ENCODE measurements around the gene MAP1LC3B2.

MAP1LC3B2 gene

GRCh38 chr12:116597886-116598285 lies 38.7 kb downstream of the MAP1LC3B2 start:
- DNase-seq: no peak

- no peak for DNase-seq
Measured at GRCh38 chr12:116598311-116599284, 39.4 kb downstream of the MAP1LC3B2 start.

- peak in 1 of 2 experiments; percentile 27 for DNase-seq
Measured at GRCh38 chr12:116599285-116600136, 40.3 kb downstream of the MAP1LC3B2 start.

- DNase-seq: no peak
Measured at GRCh38 chr12:116600959-116601918, 42.1 kb downstream of the MAP1LC3B2 start.

- no peak for DNase-seq
Measured at GRCh38 chr12:116601933-116602810, 43.0 kb downstream of the MAP1LC3B2 start.

GRCh38 chr12:116603546-116604177 lies 44.5 kb downstream of the MAP1LC3B2 start:
- DNase-seq: no peak

GRCh38 chr12:116604178-116604895 lies 45.2 kb downstream of the MAP1LC3B2 start:
- no peak for DNase-seq

GRCh38 chr12:116604951-116605641 lies 45.9 kb downstream of the MAP1LC3B2 start:
- DNase-seq: peak in 1 of 2 experiments; percentile 19

GRCh38 chr12:116606397-116606796 lies 47.2 kb downstream of the MAP1LC3B2 start:
- no peak for DNase-seq

GRCh38 chr12:116607039-116607438 lies 47.9 kb downstream of the MAP1LC3B2 start:
- DNase-seq: no peak

GRCh38 chr12:116609319-116610114 lies 50.3 kb downstream of the MAP1LC3B2 start:
- DNase-seq: no peak

GRCh38 chr12:116610971-116611541 lies 51.9 kb downstream of the MAP1LC3B2 start:
- no peak for DNase-seq

GRCh38 chr12:116612436-116612835 lies 53.3 kb downstream of the MAP1LC3B2 start:
- no peak for DNase-seq

GRCh38 chr12:116613256-116613655 lies 54.1 kb downstream of the MAP1LC3B2 start:
- no peak for DNase-seq

- peak; percentile 82 to 91 for DNase-seq
Measured at GRCh38 chr12:116614194-116614915, 55.2 kb downstream of the MAP1LC3B2 start.

GRCh38 chr12:116615141-116615861 lies 56.1 kb downstream of the MAP1LC3B2 start:
- no peak for DNase-seq

All from cerebellar nuclear complex (tissue), 1 donor.